Measurements from ENCODE around the gene POLR1B. TPM values are rescaled to one million over a fixed set of nuclear protein-coding genes. Genes with fewer than 3 reads are reported as not detected.

The POLR1B gene
- total RNA-seq, 1 experiment from 2014 or later, result 27.7 TPM

DNA sequence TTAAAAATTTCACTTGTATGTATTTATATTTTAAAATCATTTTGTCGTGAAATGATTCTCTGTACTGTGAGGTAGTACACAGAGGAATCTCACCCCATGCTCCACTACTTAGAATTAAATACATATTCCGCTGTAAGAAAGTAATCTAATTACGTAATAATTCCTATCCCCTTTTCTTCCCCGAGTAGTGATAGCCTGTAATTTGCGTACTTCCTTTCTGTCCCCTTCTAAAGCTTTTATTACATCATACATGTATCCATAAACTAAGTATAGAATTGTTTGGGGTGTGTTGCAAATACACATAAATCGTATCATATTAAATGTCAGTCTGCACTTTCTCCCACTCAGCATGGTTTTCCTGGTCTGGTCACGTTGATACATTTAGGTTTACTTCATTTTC is 29.7 kb downstream of the POLR1B start:
- H3K36me3 ChIP-seq (ENCODE audit: low read depth), result peaks cover 71% of the 10 kb centered on the region
- no TSS peak for BruUV-seq (replicated peaks)
- no peaks in the 10 kb centered on the region for H3K27me3 ChIP-seq (ENCODE audit: insufficient read depth, low read depth)
- peaks cover 2% of the 10 kb centered on the region; the same call in 1 of the 2 replicates for H3F3A ChIP-seq (ENCODE audit: insufficient read depth, low read depth)
- no peaks in the 10 kb centered on the region for H3K4me1 ChIP-seq (replicated peaks; ENCODE audit: insufficient read depth)
- no peak overlapping the region for H2AFZ ChIP-seq
- no peaks in the 10 kb centered on the region for H4K20me1 ChIP-seq (ENCODE audit: insufficient read depth)
- H3K79me2 ChIP-seq (ENCODE audit: low read depth), result no peaks in the 10 kb centered on the region
- DNase-seq, result no peak
- TF ChIP-seq EZH2 (IDR thresholded peaks at IDR 0.05; ENCODE audit: low read depth), result no peak
- no peak for TF ChIP-seq CTCF (conservative IDR thresholded peaks at IDR 0.05)
- POLR2A ChIA-PET (ENCODE audit: unreplicated experiment), result no interaction called here
- intact Hi-C loops (cut with micrococcal nuclease; ENCODE audit: unreplicated experiment), result no loop called here
- CTCF ChIA-PET, result no interaction called here
- no peak overlapping the region for H3K27ac ChIP-seq
- H3K9me3 ChIP-seq (ENCODE audit: insufficient read depth, low read depth), result no peaks in the 10 kb centered on the region
- H3K9me2 ChIP-seq (ENCODE audit: insufficient read depth), result no peaks in the 10 kb centered on the region
- H3K4me3 ChIP-seq, result no peak overlapping the region
- H3K4me2 ChIP-seq, result no peak overlapping the region

DNA sequence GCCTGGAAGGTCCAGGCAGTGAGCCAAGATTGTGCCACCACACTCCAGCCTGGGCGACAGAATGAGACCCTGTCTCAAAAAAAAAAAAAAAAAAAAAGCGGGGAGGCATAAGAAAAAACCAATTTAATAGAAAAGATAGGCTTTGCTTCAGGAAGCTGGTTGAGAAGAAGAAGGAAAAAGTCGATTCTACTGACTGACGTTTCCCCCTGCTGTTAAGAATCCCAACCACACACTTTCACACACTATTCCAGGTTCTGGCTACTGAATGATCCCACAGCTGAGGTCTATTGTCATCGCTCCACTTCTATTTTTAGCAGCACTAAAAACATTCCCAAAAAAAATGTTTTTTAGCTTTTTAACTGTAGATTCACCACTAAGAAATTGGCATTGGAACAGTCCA is 35.5 kb downstream of the POLR1B start:
- BruUV-seq (replicated peaks), result no TSS peak
- intact Hi-C loops (cut with micrococcal nuclease; ENCODE audit: unreplicated experiment), result no loop called here
- H3K27ac ChIP-seq, result no peak overlapping the region
- TF ChIP-seq EZH2 (IDR thresholded peaks at IDR 0.05; ENCODE audit: low read depth), result no peak
- TF ChIP-seq CTCF (conservative IDR thresholded peaks at IDR 0.05), result no peak
- ChIA-PET CTCF (no interaction called here), POLR2A (ENCODE audit: unreplicated experiment) (no interaction called here)
- H3K36me3 ChIP-seq (ENCODE audit: low read depth), result peaks cover 19% of the 10 kb centered on the region; the same call in 1 of the 2 replicates
- no peaks in the 10 kb centered on the region for H3K9me2 ChIP-seq (ENCODE audit: insufficient read depth)
- no peaks in the 10 kb centered on the region for H4K20me1 ChIP-seq (ENCODE audit: insufficient read depth)
- H3K4me2 ChIP-seq, result no peak overlapping the region
- no peaks in the 10 kb centered on the region for H3K9me3 ChIP-seq (ENCODE audit: insufficient read depth, low read depth)
- peaks cover 42% of the 10 kb centered on the region for H3F3A ChIP-seq (ENCODE audit: insufficient read depth, low read depth)
- no peak for DNase-seq
- peaks cover 4% of the 10 kb centered on the region for H3K4me1 ChIP-seq (replicated peaks; ENCODE audit: insufficient read depth)
- H2AFZ ChIP-seq, result no peak overlapping the region
- H3K4me3 ChIP-seq, result no peak overlapping the region
- H3K79me2 ChIP-seq (ENCODE audit: low read depth), result peaks cover 3% of the 10 kb centered on the region; the same call in 1 of the 2 replicates
- no peaks in the 10 kb centered on the region for H3K27me3 ChIP-seq (ENCODE audit: insufficient read depth, low read depth)

DNA sequence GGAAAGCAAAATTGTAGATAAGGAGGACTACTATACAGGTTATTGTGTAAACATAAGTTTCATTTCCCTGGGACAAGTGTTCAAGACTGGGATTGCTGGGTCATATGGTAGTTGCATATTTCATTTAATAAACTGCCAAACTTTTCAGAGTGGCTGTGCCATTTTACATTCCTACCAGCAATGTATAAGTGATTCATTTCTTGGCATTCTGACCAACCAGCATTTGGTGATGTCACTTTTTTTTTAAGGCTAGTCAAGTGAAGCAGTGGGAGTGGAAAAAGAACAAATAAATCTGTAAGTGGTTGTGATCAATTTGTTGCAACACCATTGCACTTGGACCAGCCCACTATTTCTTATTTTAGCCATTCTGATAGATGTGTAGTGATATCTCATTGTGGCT is 37.0 kb downstream of the POLR1B start:
- Histone ChIP-seq H3K36me3 (ENCODE audit: low read depth) (peaks cover 12% of the 10 kb centered on the region; the same call in 1 of the 2 replicates), H3K4me1 (replicated peaks; ENCODE audit: insufficient read depth) (peaks cover 13% of the 10 kb centered on the region), H3K9me3 (ENCODE audit: insufficient read depth, low read depth) (no peaks in the 10 kb centered on the region), H2AFZ (no peak overlapping the region), H3K4me3 (no peak overlapping the region), H3K27ac (0 out of 2 replicates have a peak overlapping the region, but pooled peaks have one; percentile 13), H3K27me3 (ENCODE audit: insufficient read depth, low read depth) (no peaks in the 10 kb centered on the region), H4K20me1 (ENCODE audit: insufficient read depth) (no peaks in the 10 kb centered on the region), H3K9me2 (ENCODE audit: insufficient read depth) (no peaks in the 10 kb centered on the region), H3F3A (ENCODE audit: insufficient read depth, low read depth) (peaks cover 57% of the 10 kb centered on the region), H3K4me2 (no peak overlapping the region), H3K79me2 (ENCODE audit: low read depth) (peaks cover 15% of the 10 kb centered on the region; the same call in 1 of the 2 replicates)
- no TSS peak for BruUV-seq (replicated peaks)
- CTCF ChIA-PET, result no interaction called here
- POLR2A ChIA-PET (ENCODE audit: unreplicated experiment), result no interaction called here
- DNase-seq, result peak in 1 of 2 experiments; percentile 77
- intact Hi-C loops (cut with micrococcal nuclease; ENCODE audit: unreplicated experiment), result no loop called here
- TF ChIP-seq EZH2 (IDR thresholded peaks at IDR 0.05; ENCODE audit: low read depth), result no peak
- no peak for TF ChIP-seq CTCF (conservative IDR thresholded peaks at IDR 0.05)

Data from PC-9 (cell line).